Adrenal gland (tissue), 5 donors: Measurements from ENCODE around the gene KIF9.

Experiments
- CTCF ChIP-seq, 6 experiments: fragments of 450-650 bp in 4 of 6; fragments of 200-600 bp in 2 of 6; sonication (generic) in 1 of 6; IDR thresholded peaks; 1 replicate in 5 of 6; 2 replicates in 1 of 6; pipeline versions ENCODE4 v1.5.1 to v1.8.0; 2016 to 2021; ENCODE audit warnings: antibody characterized with exemption in 6 of 6, mild to moderate bottlenecking in 2 of 6, moderate library complexity in 1 of 6
- POLR2A ChIP-seq, 2 donors: fragments of 450-650 bp; IDR thresholded peaks; one replicate each; pipeline ENCODE4 v1.6.1; 2017; ENCODE audit warnings: antibody characterized with exemption in 2 of 2, mild to moderate bottlenecking in 2 of 2, moderate library complexity in 1 of 2
- donor health status: DM: no; HTN: no; CAD: no.

DNA sequence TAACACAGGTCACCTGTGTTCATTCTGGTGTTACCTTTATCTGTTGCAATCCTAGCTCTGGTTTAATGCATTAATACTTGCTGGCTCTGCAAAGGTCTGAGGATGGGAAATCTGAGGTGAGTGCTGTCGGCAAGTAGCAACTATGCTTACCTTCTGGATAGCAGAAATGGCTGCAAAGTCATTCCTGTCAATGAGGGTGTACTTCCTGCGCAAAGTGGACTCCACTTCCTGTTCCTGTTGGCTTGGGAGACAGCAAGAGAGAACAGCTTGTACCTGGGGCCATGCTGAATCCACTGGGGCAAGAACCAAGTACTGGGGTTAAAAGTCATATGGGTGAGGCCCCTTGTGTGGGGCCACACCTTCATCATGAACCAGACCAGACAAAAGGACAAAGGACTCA lies 37.3 kb downstream of the KIF9 start:
- TF ChIP-seq CTCF (IDR thresholded peaks at IDR 0.05) (no peak), POLR2A (IDR thresholded peaks at IDR 0.05) (no peak)
